Stromal cell of bone marrow (primary cell): Measurements from ENCODE around the gene DYRK2.

ENCODE experiments used
- DNase-seq: peaks from one replicate; pipeline ENCODE4 v3.0.0-alpha.2; 2012; ENCODE audit warnings: low read depth

The DYRK2 gene

GRCh38 chr12:67646775-67647174, 1.8 kb upstream of the DYRK2 start:
- no peak for DNase-seq

DNA sequence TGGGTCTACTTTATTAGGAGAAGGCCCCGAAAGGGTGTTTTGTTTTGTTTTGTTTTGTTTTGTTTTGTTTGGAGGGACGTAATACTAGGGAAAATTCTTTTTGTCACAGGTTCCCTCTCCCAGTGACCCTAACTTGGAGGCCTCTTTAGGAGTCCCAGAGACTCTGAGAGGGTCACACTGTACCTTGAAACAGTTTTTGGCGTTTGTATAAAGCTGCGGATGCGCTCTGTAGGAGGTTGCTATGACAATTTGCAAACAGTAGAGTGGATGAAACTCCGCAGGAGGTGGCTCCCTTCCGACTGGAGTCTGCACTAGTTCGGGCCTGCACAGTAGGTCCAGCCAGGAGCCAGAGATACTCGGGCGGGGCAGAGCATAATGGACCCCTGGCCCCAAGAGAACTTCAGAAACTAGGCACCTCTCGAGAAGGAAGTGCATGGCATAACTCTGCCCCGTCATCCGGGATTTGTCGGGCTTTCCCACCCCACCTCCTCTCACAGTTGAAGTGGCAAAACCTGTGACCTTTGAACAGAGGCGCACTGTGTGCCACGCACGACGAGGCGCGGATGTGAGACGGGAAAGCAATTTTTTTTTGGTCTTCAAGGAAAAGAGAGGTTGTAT, 1.3 kb upstream of the DYRK2 start:
- DNase-seq, result no peak

DNA sequence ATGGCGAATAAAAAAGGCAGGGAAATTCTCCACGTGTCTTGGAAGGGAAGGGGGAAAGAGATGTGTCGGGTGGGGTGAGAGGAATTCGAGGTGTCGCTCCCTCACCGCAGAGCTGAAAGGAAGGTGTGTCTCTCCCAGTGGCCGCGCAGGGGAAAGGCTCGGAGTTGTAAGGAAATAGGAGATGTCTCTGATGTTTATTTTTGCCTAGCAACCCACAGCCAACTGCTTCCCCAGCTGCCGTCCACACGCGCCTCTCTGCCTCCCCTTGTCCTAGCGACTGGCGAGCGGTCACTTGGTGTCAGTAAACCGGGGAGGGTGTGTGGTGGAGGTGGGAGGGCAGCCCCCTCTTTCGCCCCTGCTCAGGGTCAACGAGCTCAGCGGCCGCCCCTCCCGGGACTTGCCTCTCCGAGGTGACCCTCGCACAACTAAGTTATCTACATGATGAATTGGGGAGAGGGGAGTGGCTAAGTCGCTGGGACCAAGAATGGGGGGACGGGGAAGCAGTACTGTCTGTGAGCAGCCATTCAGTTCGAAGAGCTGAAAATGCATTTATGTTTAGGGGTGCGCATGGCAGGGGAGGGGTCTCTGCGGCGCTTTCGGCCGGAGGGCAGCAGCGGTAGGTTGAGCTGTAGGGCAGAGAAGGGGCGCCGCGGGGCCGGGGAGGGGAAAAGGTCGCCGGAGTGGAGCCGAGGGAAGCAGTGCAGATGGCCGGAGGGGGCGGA, 585 bp upstream of the DYRK2 start:
- peak; percentile 81 for DNase-seq

GRCh38 chr12:67649261-67649569, 670 bp downstream of the DYRK2 start:
- no peak for DNase-seq

GRCh38 chr12:67649570-67650387, 1.2 kb downstream of the DYRK2 start:
- no peak for DNase-seq

GRCh38 chr12:67650388-67651131, 2.0 kb downstream of the DYRK2 start:
- no peak for DNase-seq

DNA sequence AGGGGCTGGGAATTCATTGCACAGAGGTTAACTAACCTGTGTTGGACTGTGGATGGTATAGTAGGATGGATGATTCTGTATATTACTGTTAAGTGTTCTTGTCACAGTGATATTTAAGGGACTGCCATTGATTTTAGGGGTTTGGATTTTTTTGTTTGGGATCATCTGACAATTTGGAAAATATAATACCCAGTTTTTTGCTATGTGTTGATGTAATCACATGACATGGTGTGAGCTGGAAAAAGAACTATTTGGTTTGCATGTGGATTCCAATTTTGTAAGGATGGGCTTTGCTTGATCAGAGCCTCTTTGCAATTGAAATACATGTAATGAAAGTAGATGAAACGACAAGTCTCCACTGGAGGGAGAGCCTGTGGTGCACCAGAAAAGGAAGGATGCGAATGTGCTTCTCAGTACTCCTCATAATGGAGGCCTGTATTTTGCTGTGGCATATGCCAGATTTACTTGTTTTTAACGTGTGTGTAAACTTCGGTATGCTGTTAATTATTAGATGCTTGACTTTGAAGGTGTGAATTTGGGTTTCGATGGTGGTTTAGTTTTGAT, 2.7 kb downstream of the DYRK2 start:
- peak; percentile 51 for DNase-seq

GRCh38 chr12:67655829-67656228, 7.3 kb downstream of the DYRK2 start:
- DNase-seq, result no peak

DNA sequence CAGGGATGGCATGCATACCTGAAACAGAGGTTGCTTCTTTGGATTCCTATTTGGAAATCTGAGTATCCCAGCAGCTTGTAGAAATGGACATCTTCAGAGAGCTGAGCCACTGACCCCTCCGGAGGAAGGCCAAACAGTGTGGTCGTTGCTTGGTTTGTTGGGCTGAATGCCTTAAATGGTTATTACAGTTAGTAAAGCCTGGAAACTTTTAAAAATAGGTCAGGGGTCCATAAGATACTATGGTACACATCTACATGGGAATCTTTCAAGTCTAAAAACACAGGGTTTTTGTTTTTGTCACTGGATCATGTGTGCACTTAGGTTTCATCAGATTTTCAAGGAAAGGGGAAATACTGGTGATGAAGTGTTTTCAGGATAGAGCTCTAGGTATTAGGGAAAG, 7.7 kb downstream of the DYRK2 start:
- no peak for DNase-seq

DNA sequence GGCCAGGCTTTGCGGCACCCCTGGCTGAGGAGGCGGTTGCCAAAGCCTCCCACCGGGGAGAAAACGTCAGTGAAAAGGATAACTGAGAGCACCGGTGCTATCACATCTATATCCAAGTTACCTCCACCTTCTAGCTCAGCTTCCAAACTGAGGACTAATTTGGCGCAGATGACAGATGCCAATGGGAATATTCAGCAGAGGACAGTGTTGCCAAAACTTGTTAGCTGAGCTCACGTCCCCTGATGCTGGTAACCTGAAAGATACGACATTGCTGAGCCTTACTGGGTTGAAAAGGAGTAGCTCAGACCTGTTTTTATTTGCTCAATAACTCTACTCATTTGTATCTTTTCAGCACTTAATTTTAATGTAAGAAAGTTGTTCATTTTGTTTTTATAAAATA, 9.9 kb downstream of the DYRK2 start:
- DNase-seq, result no peak

GRCh38 chr12:67659292-67659691, 10.7 kb downstream of the DYRK2 start:
- no peak for DNase-seq

DNA sequence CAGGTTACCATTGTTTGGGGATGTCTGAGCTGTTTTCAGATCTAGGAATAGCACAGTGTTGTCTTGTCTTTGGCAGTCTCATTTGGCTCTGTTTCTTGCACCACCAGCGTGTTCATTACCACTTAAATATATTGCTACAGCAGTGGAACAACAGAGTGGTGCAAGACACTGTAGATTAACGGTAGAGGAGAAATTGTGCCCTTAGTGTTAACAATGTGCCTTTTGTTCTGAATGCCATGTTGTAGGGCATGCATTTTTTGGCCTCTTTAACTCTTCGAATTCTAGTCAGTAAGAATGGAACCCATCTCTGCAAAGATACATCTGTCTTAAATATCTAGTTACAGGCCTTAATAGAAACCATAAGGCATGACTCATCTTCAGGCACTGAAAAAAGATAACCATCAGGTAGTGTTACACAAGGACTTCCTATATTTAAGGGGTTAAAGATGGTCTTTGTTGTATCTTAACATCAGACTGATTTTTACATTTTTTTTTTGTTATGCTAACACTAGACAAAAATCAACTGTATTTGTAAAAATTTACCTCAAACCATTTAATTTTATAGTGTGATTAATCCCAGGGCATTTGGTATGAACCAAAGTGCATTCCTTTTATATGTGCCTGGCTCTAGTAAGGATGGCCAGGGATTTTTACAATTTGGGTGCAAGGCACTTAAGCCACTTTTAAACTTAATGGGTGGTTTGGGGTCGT, 12.9 kb downstream of the DYRK2 start:
- no peak for DNase-seq

DNA sequence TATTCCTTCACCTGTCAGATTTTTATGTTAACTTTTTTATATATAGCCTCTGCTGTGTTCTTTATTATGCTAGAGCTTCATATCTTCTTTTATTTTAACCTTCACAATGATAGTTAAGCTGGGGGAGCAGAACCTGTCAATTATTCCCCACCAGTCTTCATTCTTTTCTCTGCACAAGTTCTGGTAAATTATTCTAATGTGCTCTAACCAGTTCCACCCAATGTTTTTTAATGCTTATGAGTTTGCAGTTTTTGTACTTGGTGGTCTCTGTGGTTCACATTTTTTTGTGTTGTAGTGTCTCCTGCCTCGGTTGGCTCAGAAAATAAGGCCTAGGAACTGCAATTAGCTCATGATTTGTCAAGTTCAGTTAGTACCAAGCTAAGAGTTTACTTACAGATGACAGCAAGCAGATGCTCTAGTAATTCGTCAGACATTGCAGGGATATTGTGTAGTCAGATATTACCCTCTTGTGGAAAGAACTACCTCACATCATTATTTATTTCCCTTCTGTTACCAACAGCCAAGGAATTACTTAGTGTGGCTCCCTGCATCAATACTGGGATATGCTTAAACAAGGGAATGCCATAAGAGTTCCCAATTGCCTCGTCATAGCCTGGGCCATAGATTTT, 14.5 kb downstream of the DYRK2 start:
- no peak for DNase-seq

- DNase-seq, result no peak
Observed at GRCh38 chr12:67664171-67664570, 15.6 kb downstream of the DYRK2 start.

- no peak for DNase-seq
Observed at GRCh38 chr12:67665679-67666078, 17.1 kb downstream of the DYRK2 start.

DNA sequence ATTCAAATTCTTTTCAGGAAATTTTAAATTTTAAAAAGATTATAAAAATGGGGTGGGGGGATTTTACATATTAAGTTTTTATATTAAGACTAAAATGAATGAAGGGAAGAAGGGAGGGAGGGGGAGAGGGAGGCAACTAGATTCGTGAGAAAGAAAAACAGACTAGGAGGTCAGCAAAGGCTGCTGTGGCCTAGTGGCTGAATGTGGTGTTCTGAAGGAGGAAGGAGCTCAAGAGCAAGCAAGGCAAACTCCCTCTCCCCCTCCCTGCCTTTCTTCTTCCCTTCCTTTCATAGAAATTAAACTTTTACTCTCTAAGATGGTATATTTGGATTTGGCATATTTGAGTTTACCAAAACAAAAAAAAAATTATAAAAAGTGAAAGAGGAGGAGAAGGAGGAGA, 18.1 kb downstream of the DYRK2 start:
- no peak for DNase-seq

- no peak for DNase-seq
Observed at GRCh38 chr12:67667276-67668073, 18.9 kb downstream of the DYRK2 start.

DNA sequence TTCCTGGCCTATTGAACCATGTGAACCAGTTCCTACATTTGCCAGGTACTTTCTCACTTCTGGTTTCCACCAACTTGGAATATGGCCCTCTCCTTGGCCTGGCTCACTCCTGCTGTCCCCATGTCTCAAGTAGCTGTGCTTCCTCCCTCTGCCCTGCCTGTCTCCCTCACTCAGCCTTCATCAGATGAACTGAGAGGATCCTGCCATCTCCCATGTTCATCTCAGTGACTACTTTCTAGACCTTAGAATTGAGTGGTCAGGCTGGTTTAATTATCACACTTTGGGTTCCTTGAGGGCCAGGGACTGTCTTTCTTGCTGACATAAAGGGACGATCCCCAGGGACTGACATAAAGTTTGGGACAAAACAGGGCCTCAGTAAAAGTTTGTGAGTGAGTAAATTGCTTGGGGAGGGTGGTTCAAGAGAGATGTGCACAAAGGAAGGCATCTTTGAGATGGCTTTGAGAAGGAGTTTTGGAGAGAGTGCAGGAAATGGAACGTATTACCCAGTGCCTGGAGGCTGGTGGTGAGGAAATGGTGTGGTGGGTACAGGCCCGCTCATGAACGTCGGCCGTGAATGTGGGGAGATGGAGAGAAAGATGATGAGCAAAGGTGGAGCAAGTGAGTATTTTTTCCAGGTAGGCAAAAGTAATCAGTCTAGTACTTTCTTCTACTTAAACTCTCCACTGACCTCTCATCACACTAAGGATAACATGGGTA, 20.8 kb downstream of the DYRK2 start:
- DNase-seq, result no peak

DNA sequence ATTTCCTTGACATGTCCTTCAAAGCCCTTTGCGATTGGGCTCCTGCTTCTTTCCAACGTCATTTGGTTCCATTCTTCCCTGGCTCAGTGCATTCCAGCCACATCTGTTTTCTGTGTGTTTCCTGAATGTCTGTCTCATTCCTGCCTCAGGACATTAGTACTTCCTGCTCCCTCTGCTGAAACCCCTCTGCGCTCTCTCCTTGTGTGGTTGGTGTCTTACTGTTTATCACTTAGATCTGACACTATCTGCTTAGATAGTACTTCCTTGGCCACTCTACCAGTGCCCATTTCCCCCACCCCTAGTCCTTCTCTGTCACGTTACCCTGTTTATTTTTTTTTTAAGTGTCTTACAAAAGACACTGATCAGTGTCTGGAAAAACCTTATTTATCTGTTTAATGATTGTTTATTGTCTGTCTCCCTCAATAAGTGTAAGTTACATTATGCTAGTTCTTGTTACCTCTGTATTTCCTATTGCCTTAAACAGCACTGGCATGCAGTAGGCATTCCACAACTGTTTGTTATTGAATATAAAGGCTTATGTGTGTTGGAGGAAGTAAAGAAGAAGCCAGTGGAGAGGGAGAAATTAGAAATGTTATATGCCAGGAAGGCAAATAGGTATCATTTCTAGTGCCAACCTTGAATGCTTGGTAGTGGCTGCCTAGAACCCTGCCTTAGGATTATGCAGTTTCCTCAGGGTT, 21.5 kb downstream of the DYRK2 start:
- DNase-seq, result no peak
